Uterus (tissue), 4 donors: ENCODE data around the gene CAB39L. TPM values are rescaled to one million over a fixed set of nuclear protein-coding genes. Genes with fewer than 3 reads are reported as not detected.

Experiments used
- DNase-seq, 2 donors: peaks; one replicate each; pipeline ENCODE4 v3.0.0-alpha.2; 2019 to 2020
- H3K27ac ChIP-seq, 2 donors: fragments of 200-600 bp; sonication (generic); 1 replicate in 1 of 2; 2 replicates in 1 of 2; pipeline ENCODE4 v1.5.1; 2016 to 2018
- H3K27me3 ChIP-seq, 2 donors: fragments of 200-600 bp; sonication (generic); one replicate each; pipeline ENCODE4 v1.5.1; 2018 to 2019; ENCODE audit warnings: control low read depth in 1 of 2
- H3K36me3 ChIP-seq, 2 donors: fragments of 200-600 bp; sonication (generic); one replicate each; pipeline ENCODE4 v1.5.1; 2019; ENCODE audit warnings: control low read depth in 1 of 2
- H3K4me1 ChIP-seq, 2 donors: fragments of 200-600 bp; sonication (generic); one replicate each; pipeline ENCODE4 v1.5.1; 2018 to 2019; ENCODE audit warnings: control low read depth in 1 of 2
- H3K4me3 ChIP-seq, 2 donors: fragments of 200-600 bp; sonication (generic); 1 replicate in 1 of 2; 2 replicates in 1 of 2; pipeline ENCODE4 v1.5.1; 2018 to 2019; ENCODE audit warnings: mild to moderate bottlenecking in 1 of 2
- H3K9me3 ChIP-seq, 2 donors: fragments of 200-600 bp; sonication (generic); one replicate each; pipeline ENCODE4 v1.5.1; 2019; ENCODE audit warnings: control low read depth in 1 of 2
- CTCF ChIP-seq, 4 experiments: fragments of 200-600 bp in 2 of 4; fragments of 450-650 bp in 2 of 4; sonication (generic) in 2 of 4; IDR thresholded peaks; one replicate each; pipeline ENCODE4 v1.5.1; 2016 to 2019; ENCODE audit warnings: antibody characterized with exemption in 4 of 4, mild to moderate bottlenecking in 2 of 4, moderate library complexity in 1 of 4
- POLR2A ChIP-seq, 2 donors: fragments of 450-650 bp; IDR thresholded peaks; one replicate each; pipeline ENCODE4 v1.6.1; 2016; ENCODE audit warnings: antibody characterized with exemption in 2 of 2, mild to moderate bottlenecking in 1 of 2, moderate library complexity in 1 of 2
- intact Hi-C: fragments of 100-400 bp; cut with DNase I; formaldehyde crosslinking; loops from one replicate; pipeline ENCODE4 v1.15.1; 2023; ENCODE audit warnings: low total_unique reads
- total RNA-seq, 4 donors: library from RNA; depleted of rRNA in 3 of 4; stranded (reverse); fragments of >200 nt in 3 of 4; gene quantifications; one replicate each; pipeline versions ENCODE4 v1.1.0 to v1.2.4, GENCODE V29; 2014 to 2023
- donor health status: DM: yes; HTN: yes; CAD: no.

Gene CAB39L
- total RNA-seq, 4 donors from 2014 or later: 12.0 to 24.7 (median 18.5) TPM

GRCh38 chr13:49354719-49355118, 89.1 kb downstream of the CAB39L start:
- H3K27me3 ChIP-seq: no peaks in the 10 kb centered on the region
- TF ChIP-seq CTCF (IDR thresholded peaks at IDR 0.05) (no peak), POLR2A (IDR thresholded peaks at IDR 0.05) (no peak)
- H3K9me3 ChIP-seq: no peaks in the 10 kb centered on the region
- no peak overlapping the region for H3K27ac ChIP-seq
- no peaks in the 10 kb centered on the region for H3K4me1 ChIP-seq
- no peaks in the 10 kb centered on the region for H3K36me3 ChIP-seq
- no peak for DNase-seq
- no peak overlapping the region for H3K4me3 ChIP-seq
- intact Hi-C loops: no loop called here

- intact Hi-C loops: no loop called here
- no peak for TF ChIP-seq POLR2A (IDR thresholded peaks at IDR 0.05)
- no peak for TF ChIP-seq CTCF (IDR thresholded peaks at IDR 0.05)
- H3K4me1 ChIP-seq: no peaks in the 10 kb centered on the region
Measured at GRCh38 chr13:49353908-49354307, 90.0 kb downstream of the CAB39L start.

DNA sequence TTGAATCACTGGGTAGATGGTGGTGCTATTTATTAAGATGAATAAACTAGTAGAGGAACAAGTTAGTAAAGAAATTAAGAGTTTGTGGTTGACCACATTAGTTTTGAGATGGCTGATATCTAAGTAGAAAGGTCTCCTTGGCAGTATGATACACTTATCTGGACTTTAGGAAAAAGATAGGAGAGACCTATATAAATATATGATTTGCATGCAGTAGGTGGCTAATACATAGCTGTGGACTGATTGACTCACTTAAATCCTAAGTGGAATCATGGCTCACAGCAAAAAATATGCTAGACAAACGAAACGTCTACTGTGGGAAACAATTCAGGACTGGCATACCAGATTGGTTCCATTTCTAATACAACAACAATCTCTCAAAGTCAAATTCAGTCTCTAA, 92.0 kb downstream of the CAB39L start:
- H3K4me3 ChIP-seq: no peak overlapping the region
- TF ChIP-seq POLR2A (IDR thresholded peaks at IDR 0.05) (no peak), CTCF (IDR thresholded peaks at IDR 0.05) (no peak)
- no peaks in the 10 kb centered on the region for H3K9me3 ChIP-seq
- no peaks in the 10 kb centered on the region for H3K27me3 ChIP-seq
- no peaks in the 10 kb centered on the region for H3K4me1 ChIP-seq
- no peak overlapping the region for H3K27ac ChIP-seq
- no peaks in the 10 kb centered on the region for H3K36me3 ChIP-seq
- intact Hi-C loops: no loop called here
- no peak for DNase-seq

More at GRCh38 chr13:49353908-49354307, 90.0 kb downstream of the CAB39L start:
- H3K9me3 ChIP-seq: no peaks in the 10 kb centered on the region
- H3K4me3 ChIP-seq: no peak overlapping the region
- no peak overlapping the region for H3K27ac ChIP-seq
- DNase-seq: no peak
- no peaks in the 10 kb centered on the region for H3K36me3 ChIP-seq
- no peaks in the 10 kb centered on the region for H3K27me3 ChIP-seq

DNA sequence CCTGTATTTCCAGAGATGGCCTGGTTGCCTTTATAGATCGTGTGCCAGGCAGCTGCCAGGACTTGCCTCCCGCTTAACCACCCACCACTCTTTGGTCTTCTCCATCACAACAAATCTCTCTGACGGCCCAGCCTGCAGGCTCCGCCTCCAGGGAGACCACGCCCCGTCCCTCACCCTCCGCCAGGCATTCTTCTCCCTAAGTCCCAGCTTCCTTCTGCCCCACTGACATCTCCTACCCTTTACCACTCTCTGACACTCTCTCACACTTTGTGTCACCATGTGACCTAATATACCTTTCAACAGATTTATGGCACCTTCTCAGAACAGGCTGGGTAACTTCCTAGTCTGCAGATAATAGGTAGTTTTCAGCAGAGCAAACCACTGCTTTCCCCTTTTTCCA, 95.1 kb downstream of the CAB39L start:
- intact Hi-C loops: no loop called here
- Histone ChIP-seq H3K27me3 (no peaks in the 10 kb centered on the region), H3K4me3 (no peak overlapping the region), H3K36me3 (no peaks in the 10 kb centered on the region), H3K9me3 (no peaks in the 10 kb centered on the region), H3K27ac (no peak overlapping the region), H3K4me1 (no peaks in the 10 kb centered on the region)
- DNase-seq: no peak
- no peak for TF ChIP-seq CTCF (IDR thresholded peaks at IDR 0.05)

- no peaks in the 10 kb centered on the region for H3K4me1 ChIP-seq
- no peak overlapping the region for H3K27ac ChIP-seq
- DNase-seq: no peak
- intact Hi-C loops: no loop called here
- H3K36me3 ChIP-seq: no peaks in the 10 kb centered on the region
- no peaks in the 10 kb centered on the region for H3K9me3 ChIP-seq
- TF ChIP-seq CTCF (IDR thresholded peaks at IDR 0.05) (no peak), POLR2A (IDR thresholded peaks at IDR 0.05) (no peak)
- H3K27me3 ChIP-seq: no peaks in the 10 kb centered on the region
- no peak overlapping the region for H3K4me3 ChIP-seq
Measured at GRCh38 chr13:49347650-49348385, 96.0 kb downstream of the CAB39L start.
